CD4-positive, alpha-beta memory T cell (primary cell): ENCODE measurements around the gene GTF2H1. TPM values are rescaled to one million over a fixed set of nuclear protein-coding genes. Genes with fewer than 3 reads are reported as not detected.

Experiments used
- CTCF ChIA-PET: fragments of 350-600 bp; sonication (Branson Sonifier 250); formaldehyde crosslinking; loops from one replicate; lab custom pipeline; 2021; ENCODE audit warnings: inconsistent platforms; ENCODE audit not compliant: partially characterized antibody; lab: Charles Lee
- POLR2A ChIA-PET: fragments of 350-600 bp; sonication (Branson Sonifier 250); formaldehyde crosslinking; loops from one replicate; lab custom pipeline; 2021; ENCODE audit not compliant: partially characterized antibody; lab: Charles Lee
- DNase-seq, 5 donors: peaks; one replicate each; pipeline versions ENCODE4 v3.0.0 to v3.0.0-alpha.2; 2020 to 2022; ENCODE audit warnings: mixed read lengths in 1 of 5
- H3K27ac ChIP-seq: one replicate; pipeline ENCODE4 v1.7.0; 2013; ENCODE audit warnings: low read depth, low read length
- H3K27me3 ChIP-seq: 2 replicates; pipeline ENCODE4 v1.7.0; 2013; ENCODE audit warnings: mild to moderate bottlenecking, low read length, moderate library complexity; ENCODE audit not compliant: insufficient read depth
- H3K36me3 ChIP-seq: 2 replicates; pipeline ENCODE4 v1.7.0; 2013; ENCODE audit warnings: mild to moderate bottlenecking, low read length, moderate library complexity; ENCODE audit not compliant: insufficient read depth
- H3K4me1 ChIP-seq: 2 replicates; pipeline ENCODE4 v1.7.0; 2013; ENCODE audit warnings: mild to moderate bottlenecking, low read length, moderate library complexity; ENCODE audit not compliant: insufficient read depth
- H3K4me3 ChIP-seq, 2 donors: one replicate each; pipeline ENCODE4 v1.7.0; 2013; ENCODE audit warnings: low read length in 2 of 2, mild to moderate bottlenecking in 1 of 2
- H3K9me3 ChIP-seq, 2 donors: one replicate each; pipeline ENCODE4 v1.7.0; 2013; ENCODE audit warnings: low read length in 2 of 2, control low read depth in 1 of 2; ENCODE audit not compliant: control insufficient read depth in 1 of 2
- H3K27ac Mint-ChIP-seq, 7 donors: one replicate each; pipeline ENCODE4 v1.8.0; 2020 to 2021; ENCODE audit warnings: mixed read lengths in 7 of 7, mild to moderate bottlenecking in 6 of 7, inconsistent platforms in 3 of 7, moderate library complexity in 3 of 7
- H3K27me3 Mint-ChIP-seq, 2 donors: one replicate each; pipeline ENCODE4 v1.8.0; 2020 to 2021; ENCODE audit warnings: mixed read lengths in 2 of 2
- H3K36me3 Mint-ChIP-seq, 2 donors: one replicate each; pipeline ENCODE4 v1.8.0; 2020 to 2021; ENCODE audit warnings: mixed read lengths in 2 of 2, inconsistent platforms in 1 of 2, mild to moderate bottlenecking in 1 of 2
- H3K4me1 Mint-ChIP-seq, 4 donors: one replicate each; pipeline ENCODE4 v1.8.0; 2020 to 2021; ENCODE audit warnings: mixed read lengths in 4 of 4, mild to moderate bottlenecking in 1 of 4
- H3K4me3 Mint-ChIP-seq, 8 donors: one replicate each; pipeline ENCODE4 v1.8.0; 2020 to 2021; ENCODE audit warnings: mixed read lengths in 8 of 8, mild to moderate bottlenecking in 7 of 8, moderate library complexity in 6 of 8, inconsistent platforms in 3 of 8
- H3K9me3 Mint-ChIP-seq, 8 donors: one replicate each; pipeline ENCODE4 v1.8.0; 2020 to 2021; ENCODE audit warnings: mixed read lengths in 8 of 8, mild to moderate bottlenecking in 5 of 8, inconsistent platforms in 3 of 8, moderate library complexity in 1 of 8
- intact Hi-C: fragments of 100-400 bp; cut with micrococcal nuclease; formaldehyde crosslinking; loops from one replicate; pipeline ENCODE4 v1.15.1; 2023
- polyA plus RNA-seq, 2 donors: library from polyadenylated mRNA; unstranded; fragments of 300-500 nt; fragmentation: Illumina TruSeq; gene quantifications; one replicate each; pipeline ENCODE4 v1.2.3, GENCODE V29; 2021
- total RNA-seq, 2 experiments: library from RNA; stranded (reverse); gene quantifications; one replicate each; pipeline ENCODE4 v1.2.3, GENCODE V29; 2021

Gene GTF2H1
- total and polyA plus RNA-seq, 4 experiments from 2014 or later = 31.8 to 61.6 (median 50.8) TPM

DNA sequence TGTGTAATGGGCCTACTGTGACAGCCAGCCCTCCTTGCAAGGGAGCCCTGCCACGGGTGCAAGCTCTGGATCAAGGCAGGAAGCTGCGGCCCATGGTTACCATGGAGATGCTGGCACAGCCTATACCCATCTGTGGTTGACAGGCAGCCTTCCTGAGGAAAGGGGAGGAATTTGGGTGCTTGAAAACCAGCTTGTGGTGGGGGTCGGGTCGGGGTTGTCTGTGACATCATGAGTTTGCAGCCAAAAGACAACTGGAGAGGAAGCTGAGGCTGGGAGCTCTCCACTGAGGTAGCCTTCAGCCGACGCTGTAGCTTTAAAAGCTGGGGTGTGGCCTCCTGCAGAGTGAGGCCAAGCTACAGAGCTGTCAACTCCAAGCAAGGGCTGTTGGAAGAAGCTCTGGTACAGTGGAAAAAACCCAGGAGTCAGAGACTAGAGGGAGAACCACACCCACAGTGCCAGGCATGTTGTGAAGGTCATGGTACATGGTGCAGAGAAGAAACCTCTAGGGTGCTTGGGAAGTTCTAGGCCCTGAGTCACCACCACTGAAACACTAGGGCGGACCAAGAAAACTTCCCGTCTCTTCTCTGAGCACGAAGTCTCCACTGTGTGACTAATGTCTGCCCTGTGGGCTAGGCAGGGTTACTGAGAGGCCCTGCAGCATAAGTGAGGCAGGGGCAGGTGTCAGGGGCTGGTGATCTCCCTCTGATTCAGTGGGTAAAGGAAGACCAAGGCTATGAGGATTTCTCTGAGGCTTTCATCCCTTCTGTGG lies 61.2 kb downstream of the GTF2H1 start:
- H3K9me3 ChIP-seq = no peaks in the 10 kb centered on the region
- peak overlapping the region; percentile 96 to 99 (median 98) for H3K27ac Mint-ChIP-seq
- H3K4me1 Mint-ChIP-seq = peaks cover 30 to 51% (median 40%) of the 10 kb centered on the region in 4 donors
- H3K36me3 ChIP-seq = no peaks in the 10 kb centered on the region
- intact Hi-C loops = loop anchor here (1.0 kb wide), 1 partner anchor 11 kb away; the partner anchor contains the start of gene LDHA
- ChIA-PET CTCF (interaction anchor here (0.6 to 4.7 kb wide), 11 partner anchors 9 to 140 kb away, joined by 3 to 48 read pairs (median 3); partner anchors contain the start of gene LDHA), POLR2A (interaction anchor here (0.6 to 5.0 kb wide), 19 partner anchors 10 to 370 kb away, joined by 3 to 266 read pairs (median 4); partner anchors contain the start of genes GTF2H1, HPS5, LDHA and TSG101)
- peak overlapping the region; percentile 71 for H3K27ac ChIP-seq
- H3K4me3 Mint-ChIP-seq = peak overlapping the region; percentile 67 to 87 (median 82)
- no peaks in the 10 kb centered on the region for H3K27me3 ChIP-seq
- no peaks in the 10 kb centered on the region for H3K36me3 Mint-ChIP-seq
- no peaks in the 10 kb centered on the region for H3K27me3 Mint-ChIP-seq
- H3K4me3 ChIP-seq = peak overlapping the region; percentile 29 to 32
- H3K4me1 ChIP-seq = peaks cover 51% of the 10 kb centered on the region
- no peaks in the 10 kb centered on the region for H3K9me3 Mint-ChIP-seq
- peak; percentile 76 to 89 (median 81) for DNase-seq

DNA sequence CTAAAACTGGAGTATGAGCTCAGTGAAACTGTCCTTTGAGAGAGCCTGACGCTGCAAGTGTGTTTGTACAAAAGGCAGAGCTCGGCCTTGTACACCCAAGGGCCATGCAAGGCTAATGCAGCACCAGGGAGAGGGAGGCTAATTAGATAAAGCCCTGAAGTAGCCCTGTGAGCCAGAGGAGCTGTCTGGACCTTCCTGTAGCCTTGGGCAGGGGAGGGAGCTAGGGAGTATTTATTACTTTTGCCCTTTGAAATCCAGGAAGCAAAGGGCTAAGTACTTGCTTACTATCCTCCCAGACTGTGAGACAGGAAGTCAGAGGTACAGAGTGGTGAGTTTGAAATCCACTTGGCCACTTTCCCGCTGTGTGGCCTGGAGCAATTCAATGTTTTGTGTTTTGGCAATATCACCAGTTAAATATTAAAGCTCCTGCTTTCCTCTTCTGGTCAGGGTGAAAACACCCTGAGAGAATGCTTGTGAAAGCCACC lies 61.8 kb downstream of the GTF2H1 start:
- peak overlapping the region; percentile 29 to 32 for H3K4me3 ChIP-seq
- H3K27ac ChIP-seq = peak overlapping the region; percentile 71
- intact Hi-C loops = no loop called here
- peaks cover 51% of the 10 kb centered on the region for H3K4me1 ChIP-seq
- ChIA-PET POLR2A (interaction anchor here (0.8 to 5.0 kb wide), 17 partner anchors 11 to 370 kb away, joined by 3 to 266 read pairs (median 5); partner anchors contain the start of genes GTF2H1, HPS5, LDHA and TSG101), CTCF (interaction anchor here (0.6 to 4.7 kb wide), 10 partner anchors 10 to 140 kb away, joined by 3 to 48 read pairs (median 3); partner anchors contain the start of gene LDHA)
- no peaks in the 10 kb centered on the region for H3K36me3 Mint-ChIP-seq
- no peaks in the 10 kb centered on the region for H3K9me3 Mint-ChIP-seq
- H3K27ac Mint-ChIP-seq = peak overlapping the region; percentile 96 to 99 (median 98)
- H3K4me3 Mint-ChIP-seq = peak overlapping the region; percentile 67 to 87 (median 82)
- H3K27me3 ChIP-seq = no peaks in the 10 kb centered on the region
- DNase-seq = peak in 4 of 5 donors; percentile 10 to 23 (median 17)
- H3K4me1 Mint-ChIP-seq = peaks cover 30 to 52% (median 41%) of the 10 kb centered on the region in 4 donors
- H3K27me3 Mint-ChIP-seq = no peaks in the 10 kb centered on the region
- no peaks in the 10 kb centered on the region for H3K9me3 ChIP-seq
- no peaks in the 10 kb centered on the region for H3K36me3 ChIP-seq

DNA sequence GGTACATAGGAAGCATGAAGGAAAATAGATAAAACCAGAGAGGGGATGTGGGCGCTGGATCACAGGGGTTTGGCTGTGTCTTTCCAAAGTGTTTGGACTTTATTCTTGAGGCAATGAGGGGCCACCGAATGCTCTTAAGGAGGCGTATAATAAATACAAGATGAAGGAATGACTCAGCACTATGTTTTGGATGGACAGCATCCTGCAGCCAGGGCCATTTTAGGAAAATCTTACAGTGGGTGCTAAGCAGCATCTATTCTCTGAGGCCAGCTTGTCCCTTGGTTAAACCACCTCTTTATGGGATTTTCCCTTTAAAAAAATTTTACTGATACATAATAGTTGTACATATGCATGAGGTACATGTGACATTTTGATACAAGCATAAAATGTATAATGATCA lies 67.7 kb downstream of the GTF2H1 start:
- Histone ChIP-seq H3K4me1 (peaks cover 42% of the 10 kb centered on the region), H3K27ac (no peak overlapping the region), H3K27me3 (no peaks in the 10 kb centered on the region), H3K4me3 (no peak overlapping the region), H3K9me3 (no peaks in the 10 kb centered on the region), H3K36me3 (no peaks in the 10 kb centered on the region)
- POLR2A ChIA-PET = interaction anchor here (2.2 kb wide), 1 partner anchor 68 kb away, joined by 6 read pairs; the partner anchor contains the start of genes GTF2H1 and HPS5
- CTCF ChIA-PET = no interaction called here
- Mint-ChIP-seq H3K36me3 (peaks cover 0 to 9% of the 10 kb centered on the region in 2 donors), H3K9me3 (no peaks in the 10 kb centered on the region), H3K27me3 (no peaks in the 10 kb centered on the region), H3K4me1 (peaks cover 17 to 59% (median 28%) of the 10 kb centered on the region in 4 donors), H3K4me3 (peak overlapping the region in 1 of 8 donors; percentile 30), H3K27ac (peak overlapping the region in 3 of 7 donors; percentile 23 to 89 (median 39))
- DNase-seq = no peak
- intact Hi-C loops = loop anchor here (10.0 kb wide), 1 partner anchor 1105 kb away; no protein-coding TSS in a partner anchor

DNA sequence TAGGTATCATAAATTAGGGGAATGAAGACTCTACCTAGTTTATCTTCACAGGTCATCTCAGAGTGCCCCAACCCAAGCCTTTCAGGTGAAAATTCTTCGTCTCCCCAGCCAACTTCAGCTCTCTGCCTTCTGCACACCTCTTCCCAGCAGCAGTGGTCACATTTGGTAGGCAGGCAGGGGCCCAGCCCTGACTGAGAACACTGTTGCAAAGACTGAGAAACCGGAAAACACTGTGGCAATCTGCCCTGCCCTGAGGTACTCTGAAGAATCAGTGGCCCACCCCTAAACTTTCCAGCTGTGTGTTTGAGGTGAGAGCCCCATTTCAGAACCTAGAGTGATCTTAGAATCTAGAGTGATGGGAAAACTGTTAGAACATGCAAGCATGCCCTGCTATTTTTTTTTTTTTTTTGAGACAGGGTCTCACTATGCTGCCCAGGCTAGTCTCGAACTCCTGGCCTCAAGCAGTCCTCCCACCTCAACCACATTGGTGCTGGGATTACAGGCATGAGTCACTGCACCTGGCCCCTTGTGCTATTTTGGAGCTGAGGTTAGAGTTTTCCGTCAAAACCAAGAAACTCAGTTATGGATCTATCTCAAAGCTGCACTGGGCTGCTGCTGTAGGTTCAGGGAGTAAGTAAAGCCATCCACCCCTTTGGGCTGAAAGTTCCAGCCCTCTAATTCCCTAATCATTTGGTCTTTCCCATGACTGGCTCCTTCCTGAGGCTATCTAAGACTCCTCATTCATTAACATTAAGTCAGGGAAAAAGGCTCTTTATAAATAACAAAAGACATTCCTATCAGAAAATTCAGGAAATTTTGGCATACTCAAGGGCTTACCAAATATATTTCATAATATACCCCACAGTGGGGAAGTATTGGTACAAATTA lies 70.3 kb downstream of the GTF2H1 start:
- Mint-ChIP-seq H3K4me1 (peaks cover 10 to 58% (median 21%) of the 10 kb centered on the region in 4 donors), H3K4me3 (peak overlapping the region in 4 of 8 donors; percentile 59 to 69 (median 62)), H3K36me3 (peaks cover 7 to 29% of the 10 kb centered on the region in 2 donors), H3K27me3 (peaks cover 0 to 2% of the 10 kb centered on the region in 2 donors), H3K9me3 (peaks cover 0 to 2% (median 0%) of the 10 kb centered on the region in 8 donors), H3K27ac (peak overlapping the region; percentile 59 to 88 (median 81))
- no peak overlapping the region for H3K4me3 ChIP-seq
- ChIA-PET POLR2A (interaction anchor here (1.0 to 7.3 kb wide), 3 partner anchors 8 to 71 kb away, joined by 3 to 266 read pairs (median 171); partner anchors contain the start of genes GTF2H1 and HPS5), CTCF (interaction anchor here (0.7 to 4.5 kb wide), 3 partner anchors 9 to 60 kb away, joined by 3 to 48 read pairs (median 4); no protein-coding TSS in a partner anchor)
- intact Hi-C loops = loop anchor here (10.0 kb wide), 1 partner anchor 1108 kb away; no protein-coding TSS in a partner anchor
- no peak overlapping the region for H3K27ac ChIP-seq
- H3K36me3 ChIP-seq = peaks cover 9% of the 10 kb centered on the region
- H3K27me3 ChIP-seq = no peaks in the 10 kb centered on the region
- H3K4me1 ChIP-seq = peaks cover 29% of the 10 kb centered on the region
- DNase-seq = no peak
- H3K9me3 ChIP-seq = no peaks in the 10 kb centered on the region

DNA sequence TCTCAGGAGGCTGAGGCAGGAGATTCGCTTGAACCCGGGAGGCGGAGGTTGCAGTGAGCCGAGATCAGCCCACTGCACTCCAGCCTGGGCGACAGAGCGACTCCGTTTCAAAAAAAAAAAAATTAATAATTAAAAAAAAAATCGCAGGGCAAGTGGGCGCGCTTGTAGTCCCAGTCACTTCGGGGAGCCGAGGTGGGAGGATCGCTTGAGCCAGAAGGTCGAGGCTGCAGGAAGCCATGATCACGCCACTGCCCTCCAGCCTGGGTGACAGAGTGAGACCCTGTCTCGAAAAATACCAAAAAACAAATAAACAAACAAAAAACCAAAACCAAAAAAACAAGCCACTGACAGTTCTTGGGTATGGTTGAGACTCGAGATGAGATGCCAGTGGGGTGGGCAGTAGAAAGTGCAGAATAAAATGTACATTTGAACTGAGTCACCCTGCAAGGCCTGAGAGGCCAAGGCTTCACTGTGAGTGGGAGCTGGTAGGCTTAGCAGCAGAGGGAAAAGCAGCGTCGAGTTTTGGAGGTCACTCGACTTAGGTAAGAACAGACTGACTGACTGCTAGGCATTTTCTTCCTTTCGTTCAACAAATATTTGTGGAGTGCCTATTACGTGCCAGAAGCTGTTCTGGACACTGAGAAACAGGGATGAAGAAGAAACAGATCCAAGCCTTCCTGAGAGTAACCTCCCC lies 71.4 kb downstream of the GTF2H1 start:
- peaks cover 14 to 37% of the 10 kb centered on the region in 2 donors for H3K36me3 Mint-ChIP-seq
- H3K9me3 Mint-ChIP-seq = peaks cover 0 to 2% (median 0%) of the 10 kb centered on the region in 8 donors
- Histone ChIP-seq H3K9me3 (no peaks in the 10 kb centered on the region), H3K4me1 (peaks cover 33% of the 10 kb centered on the region), H3K27me3 (no peaks in the 10 kb centered on the region), H3K27ac (peak overlapping the region; percentile 88), H3K36me3 (peaks cover 18% of the 10 kb centered on the region), H3K4me3 (peak overlapping the region in 1 of 2 donors; percentile 72)
- intact Hi-C loops = loop anchor here (1.0 to 10.0 kb wide), 4 partner anchors 10 to 1109 kb away; no protein-coding TSS in a partner anchor
- CTCF ChIA-PET = interaction anchor here (0.7 to 4.5 kb wide), 5 partner anchors 11 to 328 kb away, joined by 4 to 48 read pairs (median 6); no protein-coding TSS in a partner anchor
- peaks cover 0 to 2% of the 10 kb centered on the region in 2 donors for H3K27me3 Mint-ChIP-seq
- H3K4me3 Mint-ChIP-seq = peak overlapping the region; percentile 98 to 99 (median 98)
- peaks cover 12 to 59% (median 23%) of the 10 kb centered on the region in 4 donors for H3K4me1 Mint-ChIP-seq
- H3K27ac Mint-ChIP-seq = peak overlapping the region; percentile 97 to 99 (median 98)
- POLR2A ChIA-PET = interaction anchor here (0.6 to 7.3 kb wide), 28 partner anchors 9 to 1316 kb away, joined by 3 to 266 read pairs (median 5); partner anchors contain the start of genes GTF2H1, HPS5, RPS13 and SPTY2D1
- no peak for DNase-seq
